Stimulated activated CD4-positive, alpha-beta T cell treated with anti-CD3 and anti-CD28 coated beads, Interleukin-1b, Interleukin-23, amount 100 ng/mL, for 4 hours (primary cell): ENCODE data around the gene AJUBA.
A peak's percentile ranks its signal among the peaks of the same experiment; 100 is the strongest.
"Not testable (repeated sequence)": the region's sequence is repeated elsewhere in the genome, so short reads cannot be mapped to it uniquely, and the experiment has no call there.

Experiments used
- DNase-seq, 2 donors: peaks; one replicate each; pipeline ENCODE4 v3.0.0-alpha.2; 2020; ENCODE audit warnings: low read depth in 2 of 2

Gene AJUBA

GRCh38 chr14:22982477-22983245 lies at the start of gene AJUBA:
Gene AJUBA, minus strand, starts transcription at chr14:22982551. Its CDS starts 285 bp downstream, at chr14:22982266.
- peak; percentile 65 to 71 for DNase-seq

- no peak for DNase-seq
These were observed 48.6 kb upstream of the AJUBA start for GRCh38 chr14:23030936-23031335.

DNA sequence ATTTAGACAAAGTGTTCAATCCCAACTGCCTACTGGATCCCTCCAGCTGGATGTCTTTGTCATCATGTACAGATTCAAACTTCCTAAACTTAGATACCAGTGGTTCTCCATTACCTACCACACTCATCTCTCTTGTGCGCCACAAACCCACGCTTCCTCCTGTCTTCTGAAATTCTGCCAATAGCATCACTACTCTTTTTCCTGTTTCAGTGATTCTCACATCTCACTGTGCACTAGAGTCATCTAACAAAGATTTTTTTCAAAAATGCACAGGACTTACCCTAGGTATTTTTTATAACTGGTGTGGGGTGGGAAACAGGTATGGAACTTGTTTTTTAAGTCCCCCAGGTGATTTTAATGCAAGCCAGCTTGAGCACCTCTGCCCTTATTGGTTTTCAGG lies 46.4 kb upstream of the AJUBA start:
- no peak for DNase-seq

DNA sequence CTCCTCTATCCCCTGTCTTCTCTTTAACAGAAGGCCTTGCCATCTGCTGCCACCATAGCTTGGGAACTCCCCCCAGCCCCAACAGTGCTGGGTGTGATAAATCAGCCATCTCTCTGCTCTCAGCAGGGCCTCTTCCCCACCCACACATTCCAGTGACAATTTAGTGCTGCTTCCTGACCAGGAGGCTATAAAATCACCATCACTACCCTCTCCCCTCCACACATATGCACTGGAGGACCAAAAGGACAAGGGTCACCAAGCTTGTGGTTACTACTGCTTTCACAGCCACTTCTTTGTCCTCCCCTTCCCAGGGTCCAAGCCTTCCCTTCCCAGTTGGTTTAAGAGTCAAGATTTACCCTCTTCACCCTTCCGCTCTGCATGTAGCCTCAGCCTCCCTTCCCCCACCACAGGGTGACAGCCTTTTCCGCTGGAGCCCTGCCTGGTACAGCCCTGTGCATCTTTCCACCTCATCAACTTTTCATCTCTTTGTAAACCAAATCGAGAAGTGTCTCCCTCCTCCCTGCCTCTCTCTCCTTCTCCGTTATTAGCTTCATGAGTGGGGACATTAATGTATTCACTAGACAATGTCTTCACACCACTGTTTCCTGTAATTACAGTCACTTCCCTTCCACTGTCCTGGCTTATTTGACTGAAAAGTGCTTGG lies 42.9 kb upstream of the AJUBA start:
- no peak for DNase-seq

DNA sequence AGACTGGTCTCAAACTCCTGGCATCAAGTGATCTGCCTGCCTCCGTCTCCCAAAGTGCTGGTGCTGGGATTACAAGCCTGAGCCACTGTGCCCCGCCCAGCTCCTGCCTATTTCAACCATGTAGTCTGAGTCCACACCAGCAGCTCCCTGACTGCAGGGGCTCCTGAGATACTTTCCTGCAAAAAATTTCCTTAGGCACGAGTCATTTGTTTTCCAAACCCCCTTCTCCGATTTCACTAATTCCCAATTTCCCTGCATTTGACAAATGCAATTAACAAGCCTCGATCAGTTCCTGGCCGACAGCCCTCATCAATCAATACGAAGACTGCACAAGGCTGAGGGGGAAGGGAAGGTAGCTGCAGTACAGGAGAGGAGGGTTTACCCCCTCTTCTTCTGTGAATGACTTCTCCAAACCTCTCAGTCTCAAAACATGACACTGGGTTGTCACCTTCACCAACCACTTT lies 42.3 kb upstream of the AJUBA start:
- DNase-seq, result no peak

GRCh38 chr14:23023795-23024152 lies 41.4 kb upstream of the AJUBA start:
- DNase-seq, result no peak

GRCh38 chr14:23023022-23023794 lies 40.9 kb upstream of the AJUBA start:
- DNase-seq, result no peak

DNA sequence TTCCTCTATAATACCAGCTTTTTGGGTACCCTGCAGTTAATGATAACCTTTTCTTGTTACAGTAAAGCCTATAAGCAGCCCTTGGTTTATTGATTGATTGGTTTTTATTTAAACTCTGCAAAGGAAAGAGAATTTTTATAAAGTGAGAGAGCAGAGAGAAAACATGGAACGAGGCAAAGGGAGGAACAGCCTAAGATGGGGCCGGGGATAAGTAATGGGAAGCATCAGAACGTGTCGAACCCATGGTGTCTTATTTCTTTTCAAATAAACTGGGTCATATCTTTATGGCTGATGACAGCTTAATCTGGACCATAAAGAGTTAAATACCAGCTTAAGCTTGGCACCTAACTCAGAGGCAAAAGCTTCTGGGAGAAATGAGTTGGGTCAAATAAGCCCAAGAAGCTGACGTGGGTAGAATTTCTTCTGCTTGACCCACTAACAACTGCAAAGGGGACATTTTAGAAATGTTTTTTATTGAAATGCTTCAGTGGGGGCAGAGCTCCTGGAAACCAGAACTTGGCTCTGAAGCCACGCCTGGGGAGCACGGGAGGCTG lies 39.6 kb upstream of the AJUBA start:
- no peak for DNase-seq

DNA sequence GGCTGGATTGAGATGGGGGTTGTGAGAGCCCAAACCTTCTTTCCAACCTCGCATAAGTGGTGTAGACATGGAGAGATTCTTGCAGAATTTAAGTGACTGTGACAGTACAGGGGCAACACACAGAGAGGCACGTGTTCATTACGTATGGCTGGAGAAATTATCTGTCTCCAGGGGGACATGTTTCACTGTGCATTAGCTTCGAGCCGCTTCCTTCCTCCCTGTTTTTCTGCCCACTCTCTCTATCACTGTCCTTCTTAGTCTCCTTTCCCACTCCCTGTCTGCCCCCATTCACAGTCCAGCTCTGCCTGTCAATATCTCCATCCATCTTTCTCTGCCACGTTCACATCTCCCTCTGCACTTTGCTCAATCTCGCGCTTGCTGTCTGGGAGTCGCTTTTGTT lies 39.1 kb upstream of the AJUBA start:
- DNase-seq, result no peak

DNA sequence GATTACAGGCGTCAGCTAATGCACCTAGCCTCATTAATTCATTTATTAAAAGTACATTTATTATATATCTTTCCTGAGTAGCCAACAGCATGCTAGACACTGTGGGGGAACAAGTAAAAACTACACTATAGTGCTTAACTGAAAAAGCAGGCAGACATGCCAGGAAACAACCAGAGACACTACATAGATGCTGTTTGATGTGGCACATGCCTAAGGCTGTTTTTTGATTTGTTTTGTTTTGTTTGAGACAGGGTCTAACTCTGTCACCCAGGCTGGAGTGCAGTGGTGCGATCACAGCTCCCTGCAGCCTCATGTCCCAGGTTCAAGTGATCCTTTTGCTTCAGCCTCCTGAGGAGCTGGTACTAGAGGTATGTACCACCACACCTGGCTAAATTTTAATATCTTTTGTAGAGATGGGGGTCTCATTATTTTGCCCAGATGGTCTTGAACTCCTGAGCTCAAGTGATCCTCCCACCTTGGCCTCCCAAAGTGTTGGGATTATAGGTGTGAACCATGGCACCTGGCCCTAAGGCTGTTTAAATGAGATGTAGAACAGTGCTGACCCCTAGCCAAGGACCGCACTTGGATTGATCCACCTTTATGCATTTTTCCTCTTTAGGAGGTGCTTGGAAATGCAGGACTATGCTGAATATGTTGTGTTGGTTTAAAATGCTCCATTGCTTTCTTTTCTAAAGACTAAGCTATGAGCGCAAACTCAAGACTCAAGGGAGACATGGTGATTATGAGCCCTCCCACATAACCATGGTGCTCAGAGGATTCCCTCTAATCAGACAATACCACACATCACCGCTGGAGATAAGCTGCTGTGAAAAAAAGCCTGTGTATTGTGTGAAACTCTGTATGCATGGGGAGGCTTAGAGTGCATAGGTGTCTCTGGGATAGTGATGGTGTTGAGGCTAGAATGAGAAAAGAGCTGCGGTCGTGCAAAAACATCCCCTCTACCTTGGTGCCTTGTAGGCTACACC lies 38.1 kb upstream of the AJUBA start:
- no peak for DNase-seq

- DNase-seq, result no peak
These were observed 35.8 kb upstream of the AJUBA start for GRCh38 chr14:23018107-23018506.

DNA sequence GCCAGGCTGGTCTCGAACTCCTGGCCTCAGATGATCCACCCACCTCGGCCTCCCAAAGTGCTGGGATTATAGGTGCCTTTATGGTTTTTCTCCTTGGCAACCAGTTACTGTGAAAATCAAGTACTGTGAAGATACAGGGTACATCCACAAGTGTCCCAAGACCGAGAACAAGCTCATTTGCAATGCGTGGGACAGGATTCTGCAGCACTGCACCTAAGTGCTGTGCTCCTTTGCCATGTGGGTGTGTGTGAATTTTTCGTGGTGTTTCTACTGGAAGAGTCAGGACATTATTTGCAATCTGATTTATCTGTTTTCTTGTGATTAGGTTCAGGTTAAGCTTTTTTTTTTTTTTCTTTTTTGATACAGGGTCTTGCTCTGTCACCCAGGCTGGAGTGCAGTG lies 34.7 kb upstream of the AJUBA start:
- no peak for DNase-seq

DNA sequence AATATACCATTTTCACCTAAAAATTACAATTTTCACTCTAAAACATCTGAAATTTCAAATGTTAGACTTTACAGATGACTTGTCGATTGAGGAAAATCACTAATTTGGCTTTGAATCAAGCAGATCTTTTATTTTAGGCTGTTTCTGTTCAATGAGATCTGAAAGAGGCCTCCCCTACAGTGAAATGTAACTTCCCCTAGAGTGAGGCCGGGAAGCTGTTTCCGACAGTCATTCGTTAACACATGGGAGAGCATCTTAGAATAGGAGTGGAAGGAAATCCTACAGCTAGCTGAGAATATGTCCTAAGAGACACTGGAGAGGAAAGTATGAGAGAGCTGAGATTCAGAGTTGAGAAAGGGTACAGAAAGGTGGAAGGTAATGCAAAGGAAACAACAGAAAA lies 33.3 kb upstream of the AJUBA start:
- no peak for DNase-seq

DNA sequence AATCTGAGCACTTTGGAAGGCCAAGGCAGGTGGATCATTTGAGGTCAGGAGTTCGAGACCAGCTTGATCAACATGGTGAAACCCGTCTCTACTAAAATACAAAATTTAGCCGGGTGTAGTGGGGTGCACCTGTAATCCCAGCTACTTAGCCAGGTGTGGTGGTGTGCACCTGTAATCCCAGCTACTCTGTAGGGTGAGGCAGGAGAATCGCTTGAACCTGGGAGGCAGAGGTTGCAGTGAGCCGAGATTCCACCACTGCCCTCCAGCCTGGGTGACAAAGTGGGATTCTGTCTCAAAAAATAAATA lies 31.4 kb upstream of the AJUBA start:
- not testable (repeated sequence) for DNase-seq

- DNase-seq, result no peak
These were observed 30.9 kb upstream of the AJUBA start for GRCh38 chr14:23013054-23013748.

GRCh38 chr14:23009939-23010726 lies 27.8 kb upstream of the AJUBA start, which contains the start of gene C14orf93:
Gene C14orf93, minus strand, starts transcription at chr14:23010143. Its CDS starts 11,120 bp downstream, at chr14:22999023.
- DNase-seq, result peak; percentile 66 to 84

DNA sequence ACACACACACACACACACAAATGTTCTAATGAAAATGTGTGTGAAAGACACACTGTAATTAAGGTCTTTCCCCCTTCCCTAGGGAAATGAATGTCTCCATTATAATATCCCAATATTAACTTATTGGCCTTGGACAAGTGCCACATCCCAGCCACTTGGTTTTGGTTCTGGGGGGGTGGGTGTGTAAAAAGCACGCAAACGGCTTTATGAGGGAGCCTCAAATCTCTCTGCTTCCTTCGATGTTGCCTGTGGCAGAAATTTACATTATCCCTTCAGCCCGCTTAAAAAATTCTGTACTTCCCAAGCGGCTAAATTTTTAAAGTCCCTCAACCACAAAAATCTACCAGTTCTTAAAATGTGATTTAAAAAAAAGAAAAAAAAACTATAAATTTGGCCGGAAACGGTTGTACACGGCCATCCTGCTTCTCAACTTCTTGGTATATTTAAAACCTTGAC lies 27.2 kb upstream of the AJUBA start:
- no peak for DNase-seq

- DNase-seq, result no peak
These were observed 26.5 kb upstream of the AJUBA start for GRCh38 chr14:23008831-23009230.

- DNase-seq, result peak; percentile 88 to 94
These were observed 24.4 kb upstream of the AJUBA start for GRCh38 chr14:23006544-23007419.
